Heart left ventricle (tissue), 13 donors: Measurements from ENCODE around the gene UBE2V1.

Source experiments
- POLR2A ChIP-seq, 2 donors: fragments of 450-650 bp; IDR thresholded peaks; one replicate each; pipeline ENCODE4 v1.6.1; 2017; ENCODE audit warnings: antibody characterized with exemption in 2 of 2, mild to moderate bottlenecking in 2 of 2, moderate library complexity in 2 of 2
- TF ChIP-seq, protein P1 (sequence below), 12 donors: fragments of 200-600 bp; sonication (generic) in 4 of 12; IDR thresholded peaks; one replicate each; pipeline versions ENCODE4 v1.5.0 to v1.8.0; 2018 to 2022; ENCODE audit warnings: antibody characterized with exemption in 12 of 12, mild to moderate bottlenecking in 5 of 12
- donor health status: ischemic (EF 13 %, LVEDD 7.1; RV severe dilation, severe dysfunction).
- donor health status: DM: no; HTN: yes; CAD: no.
- donor health status: DM: no; HTN: no; CAD: no.
- donor health status: ischemic (EF 25% LVEDD 6.9; RV normal size, moderate dysfunction).
- donor health status: ischemic (EF 25% LVEDD 5.7; RV mildly dilated, moderate dysfunction).
- donor health status: ischemic (EF 35%, LVEDD 5.7; RV mildly dilated, moderate dysfunction).
- donor health status: nonischemic (EF 11% LVEDD 7.7; RV severe dilation, severe dysfunction).
- donor health status: DM: yes; HTN: yes; CAD: no.
- donor health status: PGD.
- donor health status: ischemic (EF 29% LVEDD 5.4; RV normal size, mild dysfunction).
- donor health status: nonischemic (EF 23%, LVEDD 6.1; RV moderate dilation, normal function).

DNA sequence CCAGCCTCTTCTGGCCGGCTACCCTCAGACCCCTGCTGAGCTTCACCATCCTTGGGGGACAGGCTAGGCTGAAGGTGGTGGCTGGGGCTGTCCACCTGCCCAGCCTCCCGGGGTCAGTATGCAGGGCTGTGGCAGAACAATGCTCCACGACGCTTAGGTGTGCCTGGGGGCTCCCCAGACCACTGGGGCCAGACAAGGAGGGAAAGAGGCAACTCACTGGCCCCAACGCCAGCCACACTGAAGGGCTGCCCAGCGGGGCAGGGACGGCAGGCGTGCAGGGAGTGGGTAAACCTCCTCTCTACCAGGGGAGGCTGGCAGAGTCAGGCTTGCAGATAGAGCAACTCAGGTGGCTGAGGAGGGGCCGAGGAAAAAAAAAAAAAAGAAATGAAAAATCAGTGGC, 11.5 kb upstream of the UBE2V1 start:
- TF ChIP-seq, protein P1, sequence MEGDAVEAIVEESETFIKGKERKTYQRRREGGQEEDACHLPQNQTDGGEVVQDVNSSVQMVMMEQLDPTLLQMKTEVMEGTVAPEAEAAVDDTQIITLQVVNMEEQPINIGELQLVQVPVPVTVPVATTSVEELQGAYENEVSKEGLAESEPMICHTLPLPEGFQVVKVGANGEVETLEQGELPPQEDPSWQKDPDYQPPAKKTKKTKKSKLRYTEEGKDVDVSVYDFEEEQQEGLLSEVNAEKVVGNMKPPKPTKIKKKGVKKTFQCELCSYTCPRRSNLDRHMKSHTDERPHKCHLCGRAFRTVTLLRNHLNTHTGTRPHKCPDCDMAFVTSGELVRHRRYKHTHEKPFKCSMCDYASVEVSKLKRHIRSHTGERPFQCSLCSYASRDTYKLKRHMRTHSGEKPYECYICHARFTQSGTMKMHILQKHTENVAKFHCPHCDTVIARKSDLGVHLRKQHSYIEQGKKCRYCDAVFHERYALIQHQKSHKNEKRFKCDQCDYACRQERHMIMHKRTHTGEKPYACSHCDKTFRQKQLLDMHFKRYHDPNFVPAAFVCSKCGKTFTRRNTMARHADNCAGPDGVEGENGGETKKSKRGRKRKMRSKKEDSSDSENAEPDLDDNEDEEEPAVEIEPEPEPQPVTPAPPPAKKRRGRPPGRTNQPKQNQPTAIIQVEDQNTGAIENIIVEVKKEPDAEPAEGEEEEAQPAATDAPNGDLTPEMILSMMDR (IDR thresholded peaks at IDR 0.05): no peak
- no peak for TF ChIP-seq POLR2A (IDR thresholded peaks at IDR 0.05)
